ENCODE measurements around the gene FXYD3.

GRCh38 chr19:35134601-35135242 is 19.1 kb downstream of the FXYD3 start, which contains the start of gene LGI4:
- no peak for TF ChIP-seq CTCF (conservative IDR thresholded peaks at IDR 0.05 in 1 of 2, IDR thresholded peaks at IDR 0.05 in 1 of 2; ENCODE audit: low read depth in 1 of 2, low read length in 2 of 2)
- TF ChIP-seq EZH2 (IDR thresholded peaks at IDR 0.05; ENCODE audit: low read length, missing control alignments), result no peak
